Naive thymus-derived CD4-positive, alpha-beta T cell (primary cell): ENCODE data around the gene CCDC61. TPM values are rescaled to one million over a fixed set of nuclear protein-coding genes. Genes with fewer than 3 reads are reported as not detected.

Experiments
- ATAC-seq: fragments of 150-1000 bp; cut with Tn5 transposase; 2 replicates; pipeline ENCODE4 v1.10.0; 2021; ENCODE audit warnings: mild to moderate bottlenecking, moderate library complexity
- CTCF ChIA-PET: fragments of 350-600 bp; sonication (Branson Sonifier 250); formaldehyde crosslinking; loops from one replicate; lab custom pipeline; 2021; ENCODE audit warnings: antibody characterized with exemption; lab: Charles Lee
- POLR2A ChIA-PET: fragments of 350-600 bp; sonication (Branson Sonifier 250); formaldehyde crosslinking; loops from one replicate; lab custom pipeline; 2021; ENCODE audit warnings: antibody characterized with exemption, inconsistent platforms; lab: Charles Lee
- DNase-seq, 9 donors: peaks; one replicate each; pipeline versions ENCODE4 v3.0.0 to v3.0.0-alpha.2; 2020 to 2022; ENCODE audit warnings: mixed read lengths in 1 of 9
- H3K27ac ChIP-seq: one replicate; pipeline ENCODE4 v1.7.0; 2013; ENCODE audit warnings: mild to moderate bottlenecking, low read depth, low read length, moderate library complexity
- H3K27me3 ChIP-seq, 2 donors: one replicate each; pipeline ENCODE4 v1.7.0; 2013; ENCODE audit warnings: low read length in 2 of 2, mild to moderate bottlenecking in 2 of 2, moderate library complexity in 2 of 2; ENCODE audit not compliant: control insufficient read depth in 2 of 2, insufficient read depth in 2 of 2
- H3K36me3 ChIP-seq, 3 experiments: 1 replicate in 2 of 3; 2 replicates in 1 of 3; pipeline ENCODE4 v1.7.0; 2013; ENCODE audit warnings: low read length in 3 of 3, mild to moderate bottlenecking in 3 of 3, moderate library complexity in 1 of 3; ENCODE audit not compliant: insufficient read depth in 3 of 3, control insufficient read depth in 2 of 3
- H3K4me1 ChIP-seq, 2 donors: one replicate each; pipeline ENCODE4 v1.7.0; 2013; ENCODE audit warnings: low read length in 2 of 2, mild to moderate bottlenecking in 2 of 2, moderate library complexity in 1 of 2; ENCODE audit not compliant: control insufficient read depth in 2 of 2, insufficient read depth in 2 of 2
- H3K4me3 ChIP-seq: 2 replicates; pipeline ENCODE4 v1.7.0; 2013; ENCODE audit warnings: mild to moderate bottlenecking, low read length
- H3K9me3 ChIP-seq, 3 experiments: 1 replicate in 2 of 3; 2 replicates in 1 of 3; pipeline ENCODE4 v1.7.0; 2013; ENCODE audit warnings: low read length in 3 of 3; ENCODE audit not compliant: control insufficient read depth in 2 of 3
- H3K27ac Mint-ChIP-seq, 9 donors: one replicate each; pipeline ENCODE4 v1.8.0; 2020 to 2022; ENCODE audit warnings: mixed read lengths in 9 of 9, mild to moderate bottlenecking in 8 of 9, moderate library complexity in 5 of 9, inconsistent platforms in 2 of 9
- H3K27me3 Mint-ChIP-seq, 5 donors: one replicate each; pipeline ENCODE4 v1.8.0; 2021 to 2022; ENCODE audit warnings: mixed read lengths in 5 of 5, mild to moderate bottlenecking in 1 of 5
- H3K36me3 Mint-ChIP-seq, 5 donors: one replicate each; pipeline ENCODE4 v1.8.0; 2020 to 2022; ENCODE audit warnings: mixed read lengths in 5 of 5, mild to moderate bottlenecking in 3 of 5, inconsistent platforms in 1 of 5
- H3K4me1 Mint-ChIP-seq, 7 donors: one replicate each; pipeline ENCODE4 v1.8.0; 2020 to 2022; ENCODE audit warnings: mixed read lengths in 7 of 7, mild to moderate bottlenecking in 3 of 7, inconsistent platforms in 1 of 7
- H3K4me3 Mint-ChIP-seq, 10 donors: one replicate each; pipeline ENCODE4 v1.8.0; 2020 to 2022; ENCODE audit warnings: mild to moderate bottlenecking in 10 of 10, mixed read lengths in 10 of 10, moderate library complexity in 6 of 10, inconsistent platforms in 2 of 10
- H3K9me3 Mint-ChIP-seq, 11 donors: one replicate each; pipeline ENCODE4 v1.8.0; 2020 to 2022; ENCODE audit warnings: mixed read lengths in 11 of 11, mild to moderate bottlenecking in 4 of 11, inconsistent platforms in 1 of 11, moderate library complexity in 1 of 11
- intact Hi-C, 2 donors: fragments of 100-400 bp; cut with micrococcal nuclease; formaldehyde crosslinking; loops; one replicate each; pipeline ENCODE4 v1.15.1; 2023
- polyA plus RNA-seq, 2 donors: library from polyadenylated mRNA; unstranded; fragments of 300-500 nt; fragmentation: Illumina TruSeq; gene quantifications; one replicate each; pipeline ENCODE4 v1.2.3, GENCODE V29; 2021
- total RNA-seq, 6 experiments: library from RNA in 5 of 6; stranded (reverse) in 5 of 6; gene quantifications; 1 replicate in 5 of 6; 2 replicates in 1 of 6; pipeline ENCODE4 v1.2.3 and lab custom pipeline; 2021 to 2026

Gene CCDC61
- total and polyA plus RNA-seq, 7 experiments from 2014 or later, result 10.1 to 35.8 (median 15.6) TPM

GRCh38 chr19:45954156-45954555 lies 41.1 kb upstream of the CCDC61 start:
- intact Hi-C loops, result no loop called here
- peaks cover 0 to 10% (median 4%) of the 10 kb centered on the region in 11 donors for H3K9me3 Mint-ChIP-seq
- Histone ChIP-seq H3K4me3 (no peak overlapping the region), H3K27me3 (peaks cover 4 to 7% of the 10 kb centered on the region in 2 donors), H3K36me3 (no peaks in the 10 kb centered on the region), H3K9me3 (no peaks in the 10 kb centered on the region), H3K27ac (no peak overlapping the region), H3K4me1 (peaks cover 0 to 8% of the 10 kb centered on the region in 2 donors)
- H3K27me3 Mint-ChIP-seq, result peaks cover 21 to 52% (median 45%) of the 10 kb centered on the region in 5 donors
- no peak overlapping the region for H3K27ac Mint-ChIP-seq
- POLR2A ChIA-PET, result no interaction called here
- ATAC-seq (no peak), DNase-seq (no peak)
- H3K4me1 Mint-ChIP-seq, result peaks cover 4 to 18% (median 7%) of the 10 kb centered on the region in 7 donors
- H3K4me3 Mint-ChIP-seq, result no peak overlapping the region
- peaks cover 0 to 9% (median 7%) of the 10 kb centered on the region in 5 donors for H3K36me3 Mint-ChIP-seq
- CTCF ChIA-PET, result no interaction called here

GRCh38 chr19:45955905-45956608 lies 39.2 kb upstream of the CCDC61 start:
- ChIA-PET CTCF (no interaction called here), POLR2A (no interaction called here)
- Mint-ChIP-seq H3K4me1 (peaks cover 4 to 22% (median 8%) of the 10 kb centered on the region in 7 donors), H3K9me3 (peaks cover 0 to 11% (median 3%) of the 10 kb centered on the region in 11 donors), H3K27ac (no peak overlapping the region), H3K27me3 (peaks cover 34 to 59% (median 52%) of the 10 kb centered on the region in 5 donors), H3K36me3 (peaks cover 0 to 9% (median 7%) of the 10 kb centered on the region in 5 donors), H3K4me3 (no peak overlapping the region)
- Histone ChIP-seq H3K4me1 (peaks cover 0 to 8% of the 10 kb centered on the region in 2 donors), H3K4me3 (no peak overlapping the region), H3K27me3 (peaks cover 4 to 7% of the 10 kb centered on the region in 2 donors), H3K27ac (no peak overlapping the region), H3K36me3 (no peaks in the 10 kb centered on the region), H3K9me3 (no peaks in the 10 kb centered on the region)
- DNase-seq (no peak), ATAC-seq (no peak)
- intact Hi-C loops, result no loop called here

GRCh38 chr19:45958320-45958719 lies 36.9 kb upstream of the CCDC61 start:
- CTCF ChIA-PET, result no interaction called here

GRCh38 chr19:45958769-45959516 lies 36.3 kb upstream of the CCDC61 start:
- CTCF ChIA-PET, result no interaction called here
- no peak overlapping the region for H3K4me3 ChIP-seq
- H3K27me3 ChIP-seq, result peaks cover 0 to 4% of the 10 kb centered on the region in 2 donors
- Mint-ChIP-seq H3K36me3 (peaks cover 0 to 9% (median 7%) of the 10 kb centered on the region in 5 donors), H3K27me3 (peaks cover 38 to 66% (median 61%) of the 10 kb centered on the region in 5 donors), H3K27ac (no peak overlapping the region), H3K9me3 (peaks cover 0 to 16% (median 0%) of the 10 kb centered on the region in 11 donors), H3K4me3 (no peak overlapping the region), H3K4me1 (peaks cover 0 to 11% (median 0%) of the 10 kb centered on the region in 7 donors)
- H3K4me1 ChIP-seq, result no peaks in the 10 kb centered on the region
- H3K9me3 ChIP-seq, result no peaks in the 10 kb centered on the region
- POLR2A ChIA-PET, result no interaction called here
- ATAC-seq (no peak), DNase-seq (no peak)
- H3K36me3 ChIP-seq, result no peaks in the 10 kb centered on the region
- H3K27ac ChIP-seq, result no peak overlapping the region
- intact Hi-C loops, result no loop called here

More at GRCh38 chr19:45958320-45958719, 36.9 kb upstream of the CCDC61 start:
- ATAC-seq (no peak), DNase-seq (no peak)
- Mint-ChIP-seq H3K4me1 (peaks cover 1 to 12% (median 2%) of the 10 kb centered on the region in 7 donors), H3K27ac (no peak overlapping the region), H3K27me3 (peaks cover 39 to 64% (median 61%) of the 10 kb centered on the region in 5 donors), H3K9me3 (peaks cover 0 to 15% (median 0%) of the 10 kb centered on the region in 11 donors), H3K4me3 (no peak overlapping the region), H3K36me3 (peaks cover 0 to 9% (median 7%) of the 10 kb centered on the region in 5 donors)
- intact Hi-C loops, result no loop called here
- no peak overlapping the region for H3K4me3 ChIP-seq
- no peak overlapping the region for H3K27ac ChIP-seq
- no peaks in the 10 kb centered on the region for H3K9me3 ChIP-seq
- no peaks in the 10 kb centered on the region for H3K36me3 ChIP-seq
- H3K27me3 ChIP-seq, result peaks cover 0 to 4% of the 10 kb centered on the region in 2 donors
- POLR2A ChIA-PET, result no interaction called here
- no peaks in the 10 kb centered on the region for H3K4me1 ChIP-seq

GRCh38 chr19:45959517-45960025 lies 35.7 kb upstream of the CCDC61 start:
- no peaks in the 10 kb centered on the region for H3K36me3 ChIP-seq
- H3K27me3 Mint-ChIP-seq, result peaks cover 38 to 66% (median 62%) of the 10 kb centered on the region in 5 donors
- no peak for ATAC-seq
- peaks cover 0 to 9% (median 7%) of the 10 kb centered on the region in 5 donors for H3K36me3 Mint-ChIP-seq
- H3K4me1 ChIP-seq, result no peaks in the 10 kb centered on the region
- no peak overlapping the region for H3K27ac Mint-ChIP-seq
- ChIA-PET POLR2A (no interaction called here), CTCF (no interaction called here)
- intact Hi-C loops, result no loop called here
- H3K27ac ChIP-seq, result no peak overlapping the region
- no peak overlapping the region for H3K4me3 Mint-ChIP-seq
- H3K9me3 Mint-ChIP-seq, result peaks cover 0 to 15% (median 0%) of the 10 kb centered on the region in 11 donors
- H3K9me3 ChIP-seq, result no peaks in the 10 kb centered on the region
- DNase-seq, result no peak
- no peak overlapping the region for H3K4me3 ChIP-seq
- peaks cover 0 to 11% (median 0%) of the 10 kb centered on the region in 7 donors for H3K4me1 Mint-ChIP-seq
- H3K27me3 ChIP-seq, result peaks cover 0 to 4% of the 10 kb centered on the region in 2 donors

- ATAC-seq, result no peak
- Histone ChIP-seq H3K9me3 (no peaks in the 10 kb centered on the region), H3K4me3 (no peak overlapping the region), H3K27ac (no peak overlapping the region), H3K27me3 (no peaks in the 10 kb centered on the region), H3K4me1 (no peaks in the 10 kb centered on the region), H3K36me3 (no peaks in the 10 kb centered on the region)
- intact Hi-C loops, result no loop called here
- peaks cover 0 to 6% (median 0%) of the 10 kb centered on the region in 7 donors for H3K4me1 Mint-ChIP-seq
- H3K27ac Mint-ChIP-seq, result no peak overlapping the region
- peaks cover 37 to 64% (median 62%) of the 10 kb centered on the region in 5 donors for H3K27me3 Mint-ChIP-seq
- POLR2A ChIA-PET, result no interaction called here
- peaks cover 0 to 9% (median 0%) of the 10 kb centered on the region in 5 donors for H3K36me3 Mint-ChIP-seq
- no peak overlapping the region for H3K4me3 Mint-ChIP-seq
- H3K9me3 Mint-ChIP-seq, result peaks cover 0 to 8% (median 0%) of the 10 kb centered on the region in 11 donors
- DNase-seq, result no peak
- CTCF ChIA-PET, result no interaction called here
Measured at GRCh38 chr19:45960595-45961235, 34.6 kb upstream of the CCDC61 start.
